Karpas-422 (cell line): ENCODE measurements around the gene CBFA2T2. TPM values are rescaled to one million over a fixed set of nuclear protein-coding genes. Genes with fewer than 3 reads are reported as not detected.
"Not testable (repeated sequence)": the region's sequence is repeated elsewhere in the genome, so short reads cannot be mapped to it uniquely, and the experiment has no call there.

Experiments
- DNase-seq: peaks from one replicate; pipeline ENCODE4 v3.0.0-alpha.2; 2015
- H2AFZ ChIP-seq: fragments of 200-600 bp; sonication (generic); 2 replicates; pipeline ENCODE4 v1.6.1; 2014; ENCODE audit warnings: antibody characterized with exemption, low read length, mixed read lengths
- H3K27ac ChIP-seq: fragments of 200-600 bp; sonication (generic); 2 replicates; pipeline ENCODE4 v1.5.1; 2014; ENCODE audit warnings: mild to moderate bottlenecking, low read length, moderate library complexity
- H3K27me3 ChIP-seq: fragments of 200-600 bp; sonication (generic); 2 replicates; pipeline ENCODE4 v1.6.1; 2014; ENCODE audit warnings: low read length, mixed read lengths
- H3K36me3 ChIP-seq: fragments of 200-600 bp; sonication (generic); 2 replicates; pipeline ENCODE4 v1.6.1; 2014; ENCODE audit warnings: low read length, mixed read lengths; ENCODE audit not compliant: insufficient read depth
- H3K4me1 ChIP-seq: fragments of 200-600 bp; sonication (generic); 2 replicates; pipeline ENCODE4 v1.6.1; 2014; ENCODE audit warnings: mild to moderate bottlenecking, low read length, mixed read lengths
- H3K4me2 ChIP-seq: fragments of 200-600 bp; sonication (generic); 2 replicates; pipeline ENCODE4 v1.6.1; 2014; ENCODE audit warnings: low read length, low read depth, mild to moderate bottlenecking; ENCODE audit not compliant: poor library complexity, severe bottlenecking
- H3K4me3 ChIP-seq: fragments of 200-600 bp; sonication (generic); 2 replicates; pipeline ENCODE4 v1.5.1; 2014; ENCODE audit warnings: mild to moderate bottlenecking, antibody characterized with exemption, low read length, mixed read lengths
- H3K79me2 ChIP-seq: fragments of 200-600 bp; sonication (generic); 2 replicates; pipeline ENCODE4 v1.6.1; 2014; ENCODE audit warnings: mild to moderate bottlenecking, low read length, mixed read lengths
- H3K9ac ChIP-seq: fragments of 200-600 bp; sonication (generic); 2 replicates; pipeline ENCODE4 v1.6.0; 2014; ENCODE audit warnings: low read length
- H3K9me2 ChIP-seq: fragments of 200-600 bp; sonication (generic), shearing (Covaris generic); replicated peaks from 2 replicates; pipeline ENCODE4 v1.6.0; 2014; ENCODE audit warnings: mild to moderate bottlenecking, low read length, moderate library complexity; ENCODE audit not compliant: insufficient read depth
- H3K9me3 ChIP-seq: fragments of 300-700, 200-600 bp; sonication (generic); 2 replicates; pipeline ENCODE4 v1.6.1; 2014; ENCODE audit warnings: low read length, mixed read lengths
- H4K20me1 ChIP-seq: fragments of 200-600 bp; sonication (generic); 2 replicates; pipeline ENCODE4 v1.6.1; 2014; ENCODE audit warnings: mild to moderate bottlenecking, antibody characterized with exemption, low read length, low read depth; ENCODE audit not compliant: insufficient read depth
- total RNA-seq: library from RNA; depleted of rRNA; stranded (reverse); fragments of >200 nt; shearing (Covaris generic); gene quantifications from 2 replicates; pipeline ENCODE4 v1.2.3, GENCODE V29; 2014; ENCODE audit warnings: low replicate concordance

CBFA2T2 gene
- total RNA-seq, 1 experiment from 2014 or later, result 54.8 TPM

GRCh38 chr20:33464759-33465158 is 25.1 kb upstream of the CBFA2T2 start:
- H3K27ac ChIP-seq, result peak overlapping the region; percentile 88
- H3K36me3 ChIP-seq, DNase-seq, H3K27me3 ChIP-seq, H3K4me3 ChIP-seq, H3K9me2 ChIP-seq, H3K79me2 ChIP-seq, H4K20me1 ChIP-seq, H2AFZ ChIP-seq, H3K9me3 ChIP-seq: not testable (repeated sequence)
- peak overlapping the region; percentile 49 for H3K4me2 ChIP-seq
- peaks cover 61% of the 10 kb centered on the region for H3K4me1 ChIP-seq
- H3K9ac ChIP-seq, result peak overlapping the region; percentile 54; the same call in 1 of the 2 replicates

GRCh38 chr20:33465481-33466302 is 24.2 kb upstream of the CBFA2T2 start:
- H3K4me1 ChIP-seq, result peaks cover 60% of the 10 kb centered on the region
- peak overlapping the region; percentile 49 for H3K4me2 ChIP-seq
- peak overlapping the region; percentile 44 for H2AFZ ChIP-seq
- H3K4me3 ChIP-seq, result peak overlapping the region; percentile 3; the same call in 1 of the 2 replicates
- no peaks in the 10 kb centered on the region for H4K20me1 ChIP-seq
- H3K79me2 ChIP-seq, result no peaks in the 10 kb centered on the region
- H3K9ac ChIP-seq, result peak overlapping the region; percentile 54
- no peaks in the 10 kb centered on the region for H3K36me3 ChIP-seq
- H3K27me3 ChIP-seq, result no peaks in the 10 kb centered on the region
- H3K9me3 ChIP-seq, result no peaks in the 10 kb centered on the region
- no peaks in the 10 kb centered on the region for H3K9me2 ChIP-seq
- DNase-seq, result no peak
- peak overlapping the region; percentile 88 for H3K27ac ChIP-seq

GRCh38 chr20:33466303-33466646 is 23.6 kb upstream of the CBFA2T2 start:
- Histone ChIP-seq H3K27me3 (no peaks in the 10 kb centered on the region), H3K4me3 (no peak overlapping the region), H3K9me2 (no peaks in the 10 kb centered on the region), H3K4me2 (peak overlapping the region; percentile 49), H3K27ac (peak overlapping the region; percentile 88), H2AFZ (peak overlapping the region; percentile 44), H3K9ac (peak overlapping the region; percentile 54), H4K20me1 (no peaks in the 10 kb centered on the region), H3K36me3 (no peaks in the 10 kb centered on the region), H3K79me2 (no peaks in the 10 kb centered on the region), H3K9me3 (no peaks in the 10 kb centered on the region), H3K4me1 (peaks cover 55% of the 10 kb centered on the region)
- DNase-seq, result peak; percentile 69

GRCh38 chr20:33470457-33470856 is 19.4 kb upstream of the CBFA2T2 start:
- H3K4me1 ChIP-seq, result peaks cover 60% of the 10 kb centered on the region
- no peak overlapping the region; the same call in 1 of the 2 replicates for H2AFZ ChIP-seq
- H3K27me3 ChIP-seq, result no peaks in the 10 kb centered on the region
- no peak for DNase-seq
- H3K4me2 ChIP-seq, result peak overlapping the region; percentile 32
- H3K36me3 ChIP-seq, result no peaks in the 10 kb centered on the region
- H3K4me3 ChIP-seq, result no peak overlapping the region
- H3K79me2 ChIP-seq, result no peaks in the 10 kb centered on the region
- H3K9ac ChIP-seq, result peak overlapping the region; percentile 59
- no peaks in the 10 kb centered on the region for H3K9me3 ChIP-seq
- H3K27ac ChIP-seq, result peak overlapping the region; percentile 74
- no peaks in the 10 kb centered on the region for H4K20me1 ChIP-seq
- no peaks in the 10 kb centered on the region for H3K9me2 ChIP-seq

- no peak overlapping the region for H3K4me3 ChIP-seq
- H2AFZ ChIP-seq, result no peak overlapping the region
Measured at GRCh38 chr20:33470866-33471265, 19.0 kb upstream of the CBFA2T2 start.

GRCh38 chr20:33472868-33473435 is 16.9 kb upstream of the CBFA2T2 start:
- Histone ChIP-seq H3K27me3 (no peaks in the 10 kb centered on the region), H3K4me3 (no peak overlapping the region), H3K79me2 (no peaks in the 10 kb centered on the region), H3K27ac (peak overlapping the region; percentile 100), H3K9ac (peak overlapping the region; percentile 58), H3K9me2 (no peaks in the 10 kb centered on the region), H2AFZ (peak overlapping the region; percentile 25; the same call in 1 of the 2 replicates), H3K9me3 (no peaks in the 10 kb centered on the region), H3K36me3 (no peaks in the 10 kb centered on the region), H3K4me1 (peaks cover 70% of the 10 kb centered on the region), H4K20me1 (no peaks in the 10 kb centered on the region), H3K4me2 (peak overlapping the region; percentile 54)
- DNase-seq, result no peak

More at GRCh38 chr20:33470866-33471265, 19.0 kb upstream of the CBFA2T2 start:
- Histone ChIP-seq H3K4me2 (no peak overlapping the region), H3K27ac (peak overlapping the region; percentile 74; the same call in 1 of the 2 replicates), H4K20me1 (no peaks in the 10 kb centered on the region), H3K79me2 (no peaks in the 10 kb centered on the region), H3K27me3 (no peaks in the 10 kb centered on the region), H3K9me2 (no peaks in the 10 kb centered on the region), H3K36me3 (no peaks in the 10 kb centered on the region), H3K9me3 (no peaks in the 10 kb centered on the region), H3K4me1 (peaks cover 59% of the 10 kb centered on the region), H3K9ac (no peak overlapping the region)
- no peak for DNase-seq

GRCh38 chr20:33474097-33474873 is 15.6 kb upstream of the CBFA2T2 start:
- Histone ChIP-seq H3K4me1 (peaks cover 71% of the 10 kb centered on the region), H3K27me3 (no peaks in the 10 kb centered on the region), H3K9me2 (no peaks in the 10 kb centered on the region), H3K27ac (peak overlapping the region; percentile 100), H3K4me3 (peak overlapping the region; percentile 62), H3K4me2 (peak overlapping the region; percentile 86), H2AFZ (peak overlapping the region; percentile 8; the same call in 1 of the 2 replicates), H3K9me3 (no peaks in the 10 kb centered on the region), H3K9ac (peak overlapping the region; percentile 74), H3K79me2 (no peaks in the 10 kb centered on the region), H4K20me1 (no peaks in the 10 kb centered on the region), H3K36me3 (no peaks in the 10 kb centered on the region)
- DNase-seq, result peak; percentile 64

GRCh38 chr20:33474963-33475362 is 14.9 kb upstream of the CBFA2T2 start:
- H3K27ac ChIP-seq, result peak overlapping the region; percentile 100

More at GRCh38 chr20:33474963-33475362, 14.9 kb upstream of the CBFA2T2 start:
- H3K9ac ChIP-seq, result peak overlapping the region; percentile 74
- H3K9me2 ChIP-seq, result no peaks in the 10 kb centered on the region
- no peaks in the 10 kb centered on the region for H4K20me1 ChIP-seq
- H3K27me3 ChIP-seq, result no peaks in the 10 kb centered on the region
- no peaks in the 10 kb centered on the region for H3K79me2 ChIP-seq
- H2AFZ ChIP-seq, result no peak overlapping the region
- H3K4me3 ChIP-seq, result peak overlapping the region; percentile 62
- no peaks in the 10 kb centered on the region for H3K9me3 ChIP-seq
- peaks cover 70% of the 10 kb centered on the region for H3K4me1 ChIP-seq
- DNase-seq, result peak; percentile 92
- no peaks in the 10 kb centered on the region for H3K36me3 ChIP-seq
- H3K4me2 ChIP-seq, result peak overlapping the region; percentile 86
